K562 (cell line): ENCODE measurements around the gene PARD3. TPM values are rescaled to one million over a fixed set of nuclear protein-coding genes. Genes with fewer than 3 reads are reported as not detected.
A peak's percentile ranks its signal among the peaks of the same experiment; 100 is the strongest.

ENCODE experiments used
- ARHGAP35 ChIP-seq: fragments of 450-650 bp; IDR thresholded peaks from 2 replicates; pipeline ENCODE4 v1.6.1; 2018; ENCODE audit not compliant: partially characterized antibody
- BRD9 ChIP-seq: fragments of 450-650 bp; IDR thresholded peaks from 2 replicates; pipeline ENCODE4 v1.6.1; 2018; ENCODE audit warnings: low read depth; ENCODE audit not compliant: partially characterized antibody
- CHD1 ChIP-seq: fragments of 200-600 bp; sonication (generic); IDR thresholded peaks from one replicate; pipeline ENCODE4 v1.6.1; 2012; ENCODE audit warnings: mild to moderate bottlenecking, moderate library complexity, low read length, inconsistent platforms
- FOSL1 ChIP-seq: fragments of 200-800 bp; sonication (Bioruptor generic); conservative IDR thresholded peaks from 2 replicates; pipeline ENCODE4 v1.6.1; 2016; ENCODE audit warnings: missing genetic modification characterization, missing compliant biosample characterization
- HIVEP1 ChIP-seq: fragments of 250-450 bp; sonication (Bioruptor Pico); IDR thresholded peaks from 2 replicates; pipeline ENCODE4 v1.4.0; 2020; ENCODE audit warnings: mild to moderate bottlenecking
- HNRNPUL1 ChIP-seq: fragments of 200-400 bp; formaldehyde crosslinking; IDR thresholded peaks from 2 replicates; pipeline ENCODE4 v1.6.1; 2017; ENCODE audit warnings: low read length
- KDM4B ChIP-seq, 2 experiments: fragments of 450-650 bp in 1 of 2; sonication (generic) in 1 of 2; IDR thresholded peaks; 2 replicates each; pipeline ENCODE4 v1.6.1; 2016 to 2017; ENCODE audit warnings: borderline replicate concordance in 2 of 2, antibody characterized with exemption in 1 of 2, low read depth in 1 of 2, mild to moderate bottlenecking in 1 of 2
- KLF13 ChIP-seq: fragments of 450-650 bp; IDR thresholded peaks from 2 replicates; pipeline ENCODE4 v1.6.1; 2016; ENCODE audit warnings: missing genetic modification characterization, low read depth, mild to moderate bottlenecking, missing compliant biosample characterization, moderate library complexity, borderline replicate concordance
- MTF1 ChIP-seq: fragments of 250-450 bp; sonication (Bioruptor Pico); IDR thresholded peaks from 2 replicates; pipeline ENCODE4 v1.9.0; 2021; ENCODE audit warnings: moderate library complexity, mild to moderate bottlenecking, inconsistent platforms, borderline replicate concordance
- NFE2 ChIP-seq: IDR thresholded peaks from 2 replicates; pipeline ENCODE4 v1.6.1; 2014; ENCODE audit warnings: antibody characterized with exemption, low read depth
- NRF1 ChIP-seq, 2 experiments: fragments of 450-650 bp; IDR thresholded peaks in 1 of 2; conservative IDR thresholded peaks in 1 of 2; 2 replicates each; pipeline ENCODE4 v1.6.1; 2014; ENCODE audit warnings: mild to moderate bottlenecking in 2 of 2
- POLR2B ChIP-seq: fragments of 450-650 bp; IDR thresholded peaks from 2 replicates; pipeline ENCODE4 v1.6.1; 2018; ENCODE audit warnings: low read depth; ENCODE audit not compliant: partially characterized antibody
- RFX1 ChIP-seq: fragments of 450-650 bp; IDR thresholded peaks from 2 replicates; pipeline ENCODE4 v1.6.1; 2016; ENCODE audit warnings: mild to moderate bottlenecking, moderate library complexity
- RFX5 ChIP-seq: IDR thresholded peaks from 2 replicates; pipeline ENCODE4 v1.6.1; 2011; ENCODE audit warnings: low read depth, mild to moderate bottlenecking, improper control_type of control experiment, low read length
- STAT5B ChIP-seq: fragments of 250-450 bp; sonication (Bioruptor Pico); IDR thresholded peaks from 2 replicates; pipeline ENCODE4 v1.8.0; 2021; ENCODE audit warnings: mild to moderate bottlenecking, inconsistent platforms
- ZNF217 ChIP-seq: sonication (generic); formaldehyde crosslinking; IDR thresholded peaks from 2 replicates; pipeline ENCODE4 v1.8.0; 2022; ENCODE audit warnings: mild to moderate bottlenecking, missing genetic modification reagents
- ZNF316 ChIP-seq: fragments of 450-650 bp; IDR thresholded peaks from 2 replicates; pipeline ENCODE4 v1.6.1; 2016
- polyA plus RNA-seq, 8 experiments: library from polyadenylated mRNA; depleted of rRNA in 4 of 8; stranded (reverse) in 5 of 8; unstranded in 3 of 8; fragments of >200 nt; fragmentation: Nextera tagmentation in 2 of 8; fragmentation: Illumina TruSeq in 1 of 8; extraction: Ambion mirVana in 2 of 8; extraction: Trizol in 1 of 8; gene quantifications; 2 replicates each; pipeline versions ENCODE4 v1.2.1 to v1.2.3, GENCODE V29; 2011 to 2014; ENCODE audit warnings: inconsistent platforms in 1 of 8, missing spikeins in 1 of 8
- total RNA-seq, 7 experiments: library from RNA; depleted of rRNA in 6 of 7; stranded (reverse); fragments of >200 nt in 6 of 7; fragmentation: Illumina TruSeq in 2 of 7; extraction: Trizol in 2 of 7; gene quantifications; 2 replicates each; pipeline versions ENCODE4 v1.2.1 to v1.2.3, GENCODE V29; 2011 to 2021; ENCODE audit warnings: low replicate concordance in 1 of 7
- TF ChIP-seq, protein P1 (sequence below): sonication (generic); formaldehyde crosslinking; IDR thresholded peaks from 2 replicates; pipeline ENCODE4 v1.8.0; 2022; ENCODE audit warnings: missing genetic modification reagents, mild to moderate bottlenecking, moderate library complexity, borderline replicate concordance
- TF ChIP-seq, protein P2 (sequence below), 2 experiments: IDR thresholded peaks; 2 replicates each; pipeline ENCODE4 v1.6.1; 2012; ENCODE audit warnings: improper control_type of control experiment in 2 of 2, low read depth in 2 of 2, low read length in 2 of 2, borderline replicate concordance in 1 of 2
- TF ChIP-seq, protein P3 (sequence below): fragments of 250-450 bp; sonication (Bioruptor Pico); IDR thresholded peaks from 2 replicates; pipeline ENCODE4 v1.8.0; 2022; ENCODE audit warnings: moderate library complexity, mild to moderate bottlenecking, inconsistent platforms

Gene PARD3
- total and polyA plus RNA-seq, 9 of the 15 experiments (the other 6 are each of a cell fraction or from before 2014, with no cell fraction given), result 2.7 to 11.7 (median 7.7) TPM

DNA sequence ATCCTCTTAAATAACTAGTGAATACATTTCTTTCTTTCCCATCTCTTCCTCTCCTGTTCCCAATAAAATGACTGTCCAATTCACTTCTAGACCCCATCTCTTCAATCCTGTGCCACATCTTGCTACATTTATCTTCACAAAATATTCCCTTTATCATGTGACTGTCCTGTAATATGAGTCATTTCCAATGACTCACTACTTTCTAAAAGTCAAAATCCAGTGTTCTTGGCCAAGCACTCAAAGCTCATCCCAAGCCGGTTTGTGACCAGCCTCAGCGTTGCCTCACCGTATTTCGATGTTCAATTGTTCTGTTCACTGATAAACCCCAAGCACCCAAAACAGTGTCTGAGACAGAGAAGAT lies 104.7 kb downstream of the PARD3 start (continued):
- TF ChIP-seq KDM4B (IDR thresholded peaks at IDR 0.05; ENCODE audit: borderline replicate concordance in 2 of 2, low read depth in 1 of 2) (no peak), KLF13 (tag) (no peak), ARHGAP35 (no peak), FOSL1 (tag) (peak; percentile 96), STAT5B (CRISPR knock-in tag) (no peak), NRF1 (conservative IDR thresholded peaks at IDR 0.05 in 1 of 2, IDR thresholded peaks at IDR 0.05 in 1 of 2) (no peak), HIVEP1 (no peak), CHD1 (no peak), ZNF316 (no peak), MTF1 (no peak), RFX5 (no peak), NFE2 (peak; percentile 46; the same call in 1 of the 2 replicates), HNRNPUL1 (no peak), BRD9 (no peak), RFX1 (no peak), ZNF217 (CRISPR knock-in tag) (no peak), POLR2B (no peak)
- TF ChIP-seq, protein P1, sequence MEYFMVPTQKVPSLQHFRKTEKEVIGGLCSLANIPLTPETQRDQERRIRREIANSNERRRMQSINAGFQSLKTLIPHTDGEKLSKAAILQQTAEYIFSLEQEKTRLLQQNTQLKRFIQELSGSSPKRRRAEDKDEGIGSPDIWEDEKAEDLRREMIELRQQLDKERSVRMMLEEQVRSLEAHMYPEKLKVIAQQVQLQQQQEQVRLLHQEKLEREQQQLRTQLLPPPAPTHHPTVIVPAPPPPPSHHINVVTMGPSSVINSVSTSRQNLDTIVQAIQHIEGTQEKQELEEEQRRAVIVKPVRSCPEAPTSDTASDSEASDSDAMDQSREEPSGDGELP, result no peak
- TF ChIP-seq, protein P2, sequence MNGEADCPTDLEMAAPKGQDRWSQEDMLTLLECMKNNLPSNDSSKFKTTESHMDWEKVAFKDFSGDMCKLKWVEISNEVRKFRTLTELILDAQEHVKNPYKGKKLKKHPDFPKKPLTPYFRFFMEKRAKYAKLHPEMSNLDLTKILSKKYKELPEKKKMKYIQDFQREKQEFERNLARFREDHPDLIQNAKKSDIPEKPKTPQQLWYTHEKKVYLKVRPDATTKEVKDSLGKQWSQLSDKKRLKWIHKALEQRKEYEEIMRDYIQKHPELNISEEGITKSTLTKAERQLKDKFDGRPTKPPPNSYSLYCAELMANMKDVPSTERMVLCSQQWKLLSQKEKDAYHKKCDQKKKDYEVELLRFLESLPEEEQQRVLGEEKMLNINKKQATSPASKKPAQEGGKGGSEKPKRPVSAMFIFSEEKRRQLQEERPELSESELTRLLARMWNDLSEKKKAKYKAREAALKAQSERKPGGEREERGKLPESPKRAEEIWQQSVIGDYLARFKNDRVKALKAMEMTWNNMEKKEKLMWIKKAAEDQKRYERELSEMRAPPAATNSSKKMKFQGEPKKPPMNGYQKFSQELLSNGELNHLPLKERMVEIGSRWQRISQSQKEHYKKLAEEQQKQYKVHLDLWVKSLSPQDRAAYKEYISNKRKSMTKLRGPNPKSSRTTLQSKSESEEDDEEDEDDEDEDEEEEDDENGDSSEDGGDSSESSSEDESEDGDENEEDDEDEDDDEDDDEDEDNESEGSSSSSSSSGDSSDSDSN (IDR thresholded peaks at IDR 0.05; ENCODE audit: borderline replicate concordance in 1 of 2, low read depth in 2 of 2, low read length in 2 of 2), result no peak
- TF ChIP-seq, protein P3, sequence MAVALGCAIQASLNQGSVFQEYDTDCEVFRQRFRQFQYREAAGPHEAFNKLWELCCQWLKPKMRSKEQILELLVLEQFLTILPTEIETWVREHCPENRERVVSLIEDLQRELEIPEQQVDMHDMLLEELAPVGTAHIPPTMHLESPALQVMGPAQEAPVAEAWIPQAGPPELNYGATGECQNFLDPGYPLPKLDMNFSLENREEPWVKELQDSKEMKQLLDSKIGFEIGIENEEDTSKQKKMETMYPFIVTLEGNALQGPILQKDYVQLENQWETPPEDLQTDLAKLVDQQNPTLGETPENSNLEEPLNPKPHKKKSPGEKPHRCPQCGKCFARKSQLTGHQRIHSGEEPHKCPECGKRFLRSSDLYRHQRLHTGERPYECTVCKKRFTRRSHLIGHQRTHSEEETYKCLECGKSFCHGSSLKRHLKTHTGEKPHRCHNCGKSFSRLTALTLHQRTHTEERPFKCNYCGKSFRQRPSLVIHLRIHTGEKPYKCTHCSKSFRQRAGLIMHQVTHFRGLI (CRISPR knock-in tag), result no peak
